Breast epithelium (tissue), 3 donors: ENCODE data around the gene TAMALIN.

Experiments
- POLR2A ChIP-seq: fragments of 450-650 bp; IDR thresholded peaks from one replicate; pipeline ENCODE4 v1.6.1; 2016; ENCODE audit warnings: antibody characterized with exemption, mild to moderate bottlenecking, moderate library complexity
- POLR2AphosphoS5 ChIP-seq, 3 donors: sonication (generic); formaldehyde crosslinking; IDR thresholded peaks; one replicate each; pipeline ENCODE4 v1.6.1; 2017; ENCODE audit warnings: antibody characterized with exemption in 3 of 3

- TF ChIP-seq POLR2A (no peak), POLR2AphosphoS5 (IDR thresholded peaks at IDR 0.05) (no peak)
Observed at GRCh38 chr12:51980809-51981127, 26.0 kb upstream of the TAMALIN start.
